ENCODE measurements around the gene ITPRID2.

Gene ITPRID2

DNA sequence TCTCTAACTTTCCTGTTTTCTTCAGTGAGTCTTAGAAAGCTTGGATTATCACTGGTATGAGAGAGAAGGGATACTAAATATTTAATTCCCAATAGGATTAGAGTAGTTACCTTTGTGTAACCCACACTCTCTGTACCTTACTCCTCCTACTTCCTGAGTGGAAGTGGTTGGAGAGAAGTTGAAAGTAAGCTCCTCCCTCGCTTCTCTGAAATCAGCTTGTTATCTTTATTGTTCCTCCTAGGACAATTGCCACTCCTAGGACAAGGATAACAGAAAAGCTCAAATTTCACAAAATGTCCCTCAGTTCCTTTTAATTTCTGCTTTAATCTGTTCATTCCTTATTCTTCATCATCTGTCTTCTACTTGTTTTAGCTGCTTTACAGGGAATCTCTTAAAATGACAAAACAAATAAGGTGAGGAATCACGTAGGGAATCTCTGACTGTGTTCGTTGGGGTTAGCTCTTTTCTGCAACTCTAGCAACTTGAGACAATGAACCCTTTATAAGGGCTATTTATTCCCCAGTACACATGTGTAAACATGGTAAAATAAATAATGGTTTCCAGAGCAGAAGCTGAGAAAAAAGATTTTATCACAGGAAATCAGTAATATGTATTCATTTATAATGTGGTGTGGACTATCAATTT lies 8.6 kb downstream of the ITPRID2 start:
- no peak overlapping the region for H3K4me3 ChIP-seq (ENCODE audit: low read depth, low read length)
- TF ChIP-seq, protein P1, sequence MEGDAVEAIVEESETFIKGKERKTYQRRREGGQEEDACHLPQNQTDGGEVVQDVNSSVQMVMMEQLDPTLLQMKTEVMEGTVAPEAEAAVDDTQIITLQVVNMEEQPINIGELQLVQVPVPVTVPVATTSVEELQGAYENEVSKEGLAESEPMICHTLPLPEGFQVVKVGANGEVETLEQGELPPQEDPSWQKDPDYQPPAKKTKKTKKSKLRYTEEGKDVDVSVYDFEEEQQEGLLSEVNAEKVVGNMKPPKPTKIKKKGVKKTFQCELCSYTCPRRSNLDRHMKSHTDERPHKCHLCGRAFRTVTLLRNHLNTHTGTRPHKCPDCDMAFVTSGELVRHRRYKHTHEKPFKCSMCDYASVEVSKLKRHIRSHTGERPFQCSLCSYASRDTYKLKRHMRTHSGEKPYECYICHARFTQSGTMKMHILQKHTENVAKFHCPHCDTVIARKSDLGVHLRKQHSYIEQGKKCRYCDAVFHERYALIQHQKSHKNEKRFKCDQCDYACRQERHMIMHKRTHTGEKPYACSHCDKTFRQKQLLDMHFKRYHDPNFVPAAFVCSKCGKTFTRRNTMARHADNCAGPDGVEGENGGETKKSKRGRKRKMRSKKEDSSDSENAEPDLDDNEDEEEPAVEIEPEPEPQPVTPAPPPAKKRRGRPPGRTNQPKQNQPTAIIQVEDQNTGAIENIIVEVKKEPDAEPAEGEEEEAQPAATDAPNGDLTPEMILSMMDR (IDR thresholded peaks at IDR 0.05; ENCODE audit: borderline replicate concordance, insufficient read depth, low read depth, low read length): no peak

DNA sequence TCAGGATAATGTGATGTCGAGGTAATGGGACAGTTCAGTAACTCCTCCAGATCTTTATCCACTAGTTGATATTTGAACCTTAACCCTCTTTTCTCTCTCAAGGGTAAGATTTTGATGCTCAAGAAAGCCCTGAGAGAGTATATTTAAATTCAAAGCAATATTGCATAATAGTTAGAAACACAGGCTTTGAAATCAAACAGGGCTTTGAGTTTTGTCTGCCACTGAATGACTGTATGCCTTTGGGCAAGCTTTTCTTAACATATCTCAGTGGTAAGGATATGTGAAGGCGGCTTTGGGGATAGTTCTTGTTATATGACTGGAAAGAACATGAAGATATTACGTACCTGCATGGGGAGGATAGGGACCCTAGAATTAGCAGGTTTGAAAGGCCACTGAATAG lies 11.1 kb downstream of the ITPRID2 start:
- TF ChIP-seq, protein P1 (IDR thresholded peaks at IDR 0.05; ENCODE audit: borderline replicate concordance, insufficient read depth, low read depth, low read length): no peak
- no peak overlapping the region for H3K4me3 ChIP-seq (ENCODE audit: low read depth, low read length)

DNA sequence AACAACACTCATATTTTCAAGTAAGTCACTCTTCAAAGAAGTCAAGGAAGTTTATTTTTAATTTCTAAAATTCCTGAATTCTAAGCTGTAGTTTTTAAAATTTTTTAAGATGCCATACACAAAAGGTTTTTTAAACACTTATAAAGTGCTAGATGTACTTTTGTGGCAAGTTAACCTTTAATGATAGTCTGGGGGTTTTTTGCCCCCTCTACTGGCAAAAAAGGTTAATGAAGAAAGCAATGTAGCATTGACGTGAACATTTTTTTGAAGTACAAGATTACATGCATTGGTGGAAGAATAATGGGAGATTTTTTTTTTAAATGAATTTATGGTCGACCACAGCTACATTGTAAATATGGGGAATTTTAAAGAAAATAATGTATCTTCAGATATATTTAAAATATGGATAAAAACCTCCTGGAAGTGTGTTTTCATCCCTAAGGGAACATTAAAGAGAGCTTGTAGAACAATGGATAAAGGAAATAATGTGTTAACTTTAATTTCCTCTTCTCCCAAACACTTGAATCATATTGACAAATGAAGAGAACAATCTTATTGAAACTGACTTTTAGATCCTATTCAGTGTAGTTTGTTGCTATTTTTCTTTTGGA lies 12.6 kb downstream of the ITPRID2 start:
- no peak overlapping the region for H3K4me3 ChIP-seq (ENCODE audit: low read depth, low read length)
- TF ChIP-seq, protein P1 (IDR thresholded peaks at IDR 0.05; ENCODE audit: borderline replicate concordance, insufficient read depth, low read depth, low read length): peak; percentile 43; the same call in 1 of the 2 replicates

DNA sequence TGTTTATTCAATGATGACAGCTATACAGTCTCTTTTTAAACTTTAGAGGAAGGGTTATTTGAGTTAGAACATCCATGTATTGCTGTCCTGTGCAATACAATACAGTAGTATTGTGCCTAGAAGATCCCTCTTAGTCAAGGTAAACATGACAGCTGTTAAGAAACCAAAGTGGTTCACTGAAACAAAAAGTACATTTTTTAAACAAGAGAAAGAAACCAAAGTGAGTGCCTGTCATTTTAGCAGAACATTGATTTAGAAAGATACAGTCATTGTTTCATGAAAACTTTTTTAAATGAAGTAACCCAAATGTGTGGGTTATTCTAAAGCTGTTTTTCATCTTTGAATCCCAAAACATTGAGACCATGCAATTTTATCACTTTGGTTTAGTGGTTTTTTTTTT lies 15.5 kb downstream of the ITPRID2 start:
- TF ChIP-seq, protein P1 (IDR thresholded peaks at IDR 0.05; ENCODE audit: borderline replicate concordance, insufficient read depth, low read depth, low read length): no peak
- no peak overlapping the region for H3K4me3 ChIP-seq (ENCODE audit: low read depth, low read length)

DNA sequence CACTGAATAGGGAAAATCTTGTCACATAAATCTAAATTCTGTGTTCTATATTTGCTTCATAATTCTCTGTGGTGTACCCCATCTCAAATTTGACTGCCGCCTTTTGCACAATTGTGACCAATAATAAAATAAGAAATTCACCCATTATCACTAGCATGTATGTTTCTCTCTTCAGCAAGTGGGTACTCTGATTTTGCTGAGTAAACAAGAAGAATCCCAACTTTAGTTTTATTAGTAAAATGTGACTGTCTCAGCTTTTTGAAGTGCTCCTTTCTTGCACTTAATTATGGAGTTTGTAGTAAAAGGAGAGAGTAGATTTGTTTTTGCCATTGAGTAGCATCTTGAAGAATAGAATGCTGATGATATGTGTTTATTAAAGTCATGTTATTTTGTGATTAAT lies 16.1 kb downstream of the ITPRID2 start:
- H3K4me3 ChIP-seq (ENCODE audit: low read depth, low read length): no peak overlapping the region
- TF ChIP-seq, protein P1 (IDR thresholded peaks at IDR 0.05; ENCODE audit: borderline replicate concordance, insufficient read depth, low read depth, low read length): no peak

DNA sequence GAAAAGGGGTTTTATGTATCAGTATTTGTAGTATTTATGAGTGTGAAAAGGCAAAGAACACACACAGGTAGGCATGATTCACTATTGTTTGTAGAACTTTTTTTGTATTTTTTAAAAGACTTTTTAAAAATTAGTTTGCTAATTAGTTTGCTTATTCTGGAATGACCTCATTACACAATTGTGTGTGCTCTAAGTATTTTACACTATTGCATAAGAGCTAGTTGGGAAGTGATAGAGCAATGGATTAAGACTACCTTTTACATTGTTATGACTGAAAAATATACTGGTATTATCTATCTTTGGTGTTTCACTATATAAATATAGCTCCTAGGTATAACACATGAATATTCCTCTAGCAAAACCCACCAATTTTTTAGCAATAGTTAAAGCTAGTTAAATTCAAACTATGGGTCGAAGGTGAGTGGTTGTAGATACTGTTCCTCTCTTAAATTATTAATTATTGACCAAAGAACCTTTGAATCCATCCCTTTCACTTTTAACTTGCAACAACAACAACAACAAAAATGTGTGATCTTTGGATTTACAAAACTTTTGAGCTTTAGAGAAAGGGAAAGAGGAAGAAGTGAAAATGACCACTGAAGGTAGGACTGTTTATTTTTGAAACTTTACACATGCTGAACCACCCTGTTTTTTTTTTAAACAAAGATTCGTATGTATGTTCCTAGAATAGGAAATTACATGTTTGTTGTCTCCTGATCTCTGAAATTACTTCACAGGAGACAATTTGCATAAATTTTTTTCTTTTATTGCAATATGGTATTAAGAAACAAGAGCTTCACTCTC lies 18.7 kb downstream of the ITPRID2 start:
- H3K4me3 ChIP-seq (ENCODE audit: low read depth, low read length): no peak overlapping the region
- TF ChIP-seq, protein P1 (IDR thresholded peaks at IDR 0.05; ENCODE audit: borderline replicate concordance, insufficient read depth, low read depth, low read length): no peak
